ENCODE results near the gene PPP1CB. TPM values are rescaled to one million over a fixed set of nuclear protein-coding genes. Genes with fewer than 3 reads are reported as not detected.
A peak's percentile ranks its signal among the peaks of the same experiment; 100 is the strongest.

PPP1CB gene
- total RNA-seq, 1 donor from 2014 or later, result 236 TPM

GRCh38 chr2:28746429-28747111 lies 5.1 kb upstream of the PPP1CB start:
- no peaks in the 10 kb centered on the region for H3K27me3 ChIP-seq
- peak overlapping the region; percentile 30 for H3K27ac ChIP-seq
- no peak for DNase-seq (ENCODE audit: extremely low spot score in 2 of 2)
- H3K4me3 ChIP-seq, result no peak overlapping the region
- H3K4me1 ChIP-seq, result peaks cover 28% of the 10 kb centered on the region
- TF ChIP-seq POLR2A (IDR thresholded peaks at IDR 0.05) (no peak), POLR2AphosphoS5 (IDR thresholded peaks at IDR 0.05; ENCODE audit: insufficient read depth in 1 of 2, low read depth in 1 of 2) (no peak), CTCF (IDR thresholded peaks at IDR 0.05) (no peak)
- no peaks in the 10 kb centered on the region for H3K9me3 ChIP-seq
- intact Hi-C loops (cut with DNase I), result no loop called here
- no peaks in the 10 kb centered on the region for H3K36me3 ChIP-seq

- Histone ChIP-seq H3K4me1 (peaks cover 28% of the 10 kb centered on the region), H3K27ac (peak overlapping the region; percentile 22), H3K36me3 (no peaks in the 10 kb centered on the region), H3K4me3 (no peak overlapping the region), H3K9me3 (no peaks in the 10 kb centered on the region), H3K27me3 (no peaks in the 10 kb centered on the region)
- intact Hi-C loops (cut with DNase I), result no loop called here
- no peak for TF ChIP-seq POLR2AphosphoS5 (IDR thresholded peaks at IDR 0.05; ENCODE audit: insufficient read depth in 1 of 2, low read depth in 1 of 2)
- TF ChIP-seq POLR2A (IDR thresholded peaks at IDR 0.05), result no peak
- TF ChIP-seq CTCF (IDR thresholded peaks at IDR 0.05), result no peak
- no peak for DNase-seq (ENCODE audit: extremely low spot score in 2 of 2)
Observed at GRCh38 chr2:28747714-28748113, 3.9 kb upstream of the PPP1CB start.

GRCh38 chr2:28748176-28748575 lies 3.5 kb upstream of the PPP1CB start:
- Histone ChIP-seq H3K36me3 (no peaks in the 10 kb centered on the region), H3K4me1 (peaks cover 28% of the 10 kb centered on the region), H3K27me3 (no peaks in the 10 kb centered on the region), H3K9me3 (no peaks in the 10 kb centered on the region), H3K4me3 (no peak overlapping the region), H3K27ac (peak overlapping the region; percentile 22)
- no peak for DNase-seq (ENCODE audit: extremely low spot score in 2 of 2)
- intact Hi-C loops (cut with DNase I), result no loop called here
- TF ChIP-seq POLR2AphosphoS5 (IDR thresholded peaks at IDR 0.05; ENCODE audit: insufficient read depth in 1 of 2, low read depth in 1 of 2), result no peak
- no peak for TF ChIP-seq POLR2A (IDR thresholded peaks at IDR 0.05)
- TF ChIP-seq CTCF (IDR thresholded peaks at IDR 0.05), result no peak

GRCh38 chr2:28748941-28749340 lies 2.7 kb upstream of the PPP1CB start:
- Histone ChIP-seq H3K36me3 (no peaks in the 10 kb centered on the region), H3K9me3 (no peaks in the 10 kb centered on the region), H3K4me3 (no peak overlapping the region), H3K4me1 (peaks cover 32% of the 10 kb centered on the region), H3K27ac (no peak overlapping the region), H3K27me3 (no peaks in the 10 kb centered on the region)
- no peak for DNase-seq (ENCODE audit: extremely low spot score in 2 of 2)
- no peak for TF ChIP-seq POLR2A (IDR thresholded peaks at IDR 0.05)
- no peak for TF ChIP-seq POLR2AphosphoS5 (IDR thresholded peaks at IDR 0.05; ENCODE audit: insufficient read depth in 1 of 2, low read depth in 1 of 2)
- no peak for TF ChIP-seq CTCF (IDR thresholded peaks at IDR 0.05)
- intact Hi-C loops (cut with DNase I), result no loop called here

GRCh38 chr2:28749526-28749925 lies 2.1 kb upstream of the PPP1CB start:
- no peak for TF ChIP-seq POLR2AphosphoS5 (IDR thresholded peaks at IDR 0.05; ENCODE audit: insufficient read depth in 1 of 2, low read depth in 1 of 2)
- no peak for TF ChIP-seq CTCF (IDR thresholded peaks at IDR 0.05)
- TF ChIP-seq POLR2A (IDR thresholded peaks at IDR 0.05), result no peak
- intact Hi-C loops (cut with DNase I), result no loop called here
- DNase-seq (ENCODE audit: extremely low spot score in 2 of 2), result no peak
- no peaks in the 10 kb centered on the region for H3K27me3 ChIP-seq
- no peaks in the 10 kb centered on the region for H3K36me3 ChIP-seq
- H3K4me3 ChIP-seq, result no peak overlapping the region
- no peaks in the 10 kb centered on the region for H3K9me3 ChIP-seq
- no peak overlapping the region for H3K27ac ChIP-seq
- peaks cover 38% of the 10 kb centered on the region for H3K4me1 ChIP-seq
